Naive B cell (primary cell): ENCODE data around the gene TSPAN19. TPM values are rescaled to one million over a fixed set of nuclear protein-coding genes. Genes with fewer than 3 reads are reported as not detected.

ENCODE experiments used
- ATAC-seq, 2 donors: fragments of 150-1000 bp; cut with Tn5 transposase; 2 replicates each; pipeline ENCODE4 v1.10.0; 2021; ENCODE audit warnings: low read depth in 2 of 2, mild to moderate bottlenecking in 2 of 2, moderate library complexity in 2 of 2
- DNase-seq: peaks from one replicate; pipeline ENCODE4 v3.0.0; 2022
- H3K27ac Mint-ChIP-seq, 6 donors: one replicate each; pipeline ENCODE4 v1.8.0; 2020 to 2022; ENCODE audit warnings: mild to moderate bottlenecking in 6 of 6, mixed read lengths in 6 of 6, moderate library complexity in 5 of 6, inconsistent platforms in 2 of 6
- H3K27me3 Mint-ChIP-seq, 3 donors: one replicate each; pipeline ENCODE4 v1.8.0; 2021 to 2022; ENCODE audit warnings: mixed read lengths in 3 of 3, mild to moderate bottlenecking in 1 of 3
- H3K36me3 Mint-ChIP-seq, 2 donors: one replicate each; pipeline ENCODE4 v1.8.0; 2020 to 2022; ENCODE audit warnings: mixed read lengths in 2 of 2, inconsistent platforms in 1 of 2, mild to moderate bottlenecking in 1 of 2
- H3K4me1 Mint-ChIP-seq, 3 donors: one replicate each; pipeline ENCODE4 v1.8.0; 2020 to 2022; ENCODE audit warnings: mixed read lengths in 3 of 3, inconsistent platforms in 1 of 3, mild to moderate bottlenecking in 1 of 3, moderate library complexity in 1 of 3
- H3K4me3 Mint-ChIP-seq, 8 donors: one replicate each; pipeline ENCODE4 v1.8.0; 2020 to 2022; ENCODE audit warnings: mild to moderate bottlenecking in 8 of 8, mixed read lengths in 8 of 8, moderate library complexity in 8 of 8, inconsistent platforms in 2 of 8
- H3K9me3 Mint-ChIP-seq, 7 donors: one replicate each; pipeline ENCODE4 v1.8.0; 2020 to 2022; ENCODE audit warnings: mixed read lengths in 7 of 7, mild to moderate bottlenecking in 5 of 7, inconsistent platforms in 2 of 7, moderate library complexity in 1 of 7
- polyA plus RNA-seq, 6 donors: library from polyadenylated mRNA; unstranded; fragments of 300-500 nt; fragmentation: Illumina TruSeq; gene quantifications; one replicate each; pipeline ENCODE4 v1.2.3, GENCODE V29; 2021; ENCODE audit warnings: low read depth in 6 of 6

The TSPAN19 gene
- polyA plus RNA-seq: not detected

DNA sequence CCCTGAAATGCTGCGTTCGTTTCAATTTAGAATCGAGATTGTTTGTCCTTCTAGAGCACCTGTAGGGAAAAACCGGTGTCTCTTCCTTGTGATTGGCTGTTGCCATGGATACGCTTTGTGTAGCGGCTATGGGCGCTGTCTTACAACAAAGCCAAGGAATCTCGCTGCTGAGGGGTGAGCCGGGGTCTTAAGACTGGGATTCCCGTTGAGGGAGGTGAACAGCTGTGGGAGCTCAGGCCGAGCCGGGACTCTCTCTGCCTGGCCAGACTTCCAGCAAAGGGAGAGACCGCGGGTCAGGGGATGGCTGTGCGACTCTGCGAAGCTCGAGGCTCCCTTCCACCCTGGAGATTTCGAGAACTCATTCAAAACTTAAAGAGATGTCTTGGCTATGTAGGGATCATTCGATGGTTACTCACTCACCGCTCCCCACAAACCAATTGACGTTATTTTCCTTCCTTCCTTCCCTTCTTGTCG is at the start of gene TSPAN19, which contains the start of gene LRRIQ1:
Gene TSPAN19, minus strand, starts transcription at position 44 of the 474 bp plus-strand sequence. CDS start 6,331 bp downstream, outside the sequence.
Gene LRRIQ1, plus strand, starts transcription at position 118 of the 474 bp plus-strand sequence. CDS start 1,826 bp downstream, outside the sequence.
- Mint-ChIP-seq H3K4me1 (peaks cover 5 to 9% (median 6%) of the 10 kb centered on the region in 3 donors), H3K4me3 (peak within 1 kb of the TSS; percentile 33 to 89 (median 72)), H3K27ac (peak within 1 kb of the TSS in 2 of 6 donors; percentile 73 to 94), H3K36me3 (no peaks in the 10 kb centered on the region), H3K9me3 (no peaks in the 10 kb centered on the region), H3K27me3 (peaks cover 12 to 21% (median 16%) of the 10 kb centered on the region in 3 donors)
- peak; percentile 49 to 58 for ATAC-seq
- peak; percentile 3 for DNase-seq

GRCh38 chr12:85085066-85085465 is 49.0 kb upstream of the TSPAN19 start:
- H3K9me3 Mint-ChIP-seq: peaks cover 0 to 7% (median 2%) of the 10 kb centered on the region in 7 donors
- H3K4me1 Mint-ChIP-seq: no peaks in the 10 kb centered on the region
- DNase-seq (no peak), ATAC-seq (no peak)
- no peaks in the 10 kb centered on the region for H3K36me3 Mint-ChIP-seq
- H3K4me3 Mint-ChIP-seq: no peak overlapping the region
- peaks cover 0 to 5% (median 0%) of the 10 kb centered on the region in 3 donors for H3K27me3 Mint-ChIP-seq
- H3K27ac Mint-ChIP-seq: no peak overlapping the region

GRCh38 chr12:85076688-85077430 is 40.8 kb upstream of the TSPAN19 start:
- no peaks in the 10 kb centered on the region for H3K27me3 Mint-ChIP-seq
- no peaks in the 10 kb centered on the region for H3K9me3 Mint-ChIP-seq
- H3K27ac Mint-ChIP-seq: no peak overlapping the region
- no peaks in the 10 kb centered on the region for H3K4me1 Mint-ChIP-seq
- no peak overlapping the region for H3K4me3 Mint-ChIP-seq
- H3K36me3 Mint-ChIP-seq: no peaks in the 10 kb centered on the region
- ATAC-seq (peak in 1 of 2 donors; percentile 27), DNase-seq (no peak)

- no peaks in the 10 kb centered on the region for H3K36me3 Mint-ChIP-seq
- no peak overlapping the region for H3K27ac Mint-ChIP-seq
- no peak overlapping the region for H3K4me3 Mint-ChIP-seq
- no peak for ATAC-seq
- peaks cover 0 to 6% (median 0%) of the 10 kb centered on the region in 3 donors for H3K27me3 Mint-ChIP-seq
- DNase-seq: no peak
- peaks cover 0 to 6% (median 0%) of the 10 kb centered on the region in 7 donors for H3K9me3 Mint-ChIP-seq
- peaks cover 0 to 2% (median 2%) of the 10 kb centered on the region in 3 donors for H3K4me1 Mint-ChIP-seq
Measured at GRCh38 chr12:85072826-85073225, 36.7 kb upstream of the TSPAN19 start.

GRCh38 chr12:85065837-85066482 is 29.9 kb upstream of the TSPAN19 start:
- H3K36me3 Mint-ChIP-seq: no peaks in the 10 kb centered on the region
- H3K9me3 Mint-ChIP-seq: peaks cover 0 to 7% (median 2%) of the 10 kb centered on the region in 7 donors
- peaks cover 0 to 14% (median 5%) of the 10 kb centered on the region in 3 donors for H3K4me1 Mint-ChIP-seq
- ATAC-seq: no peak
- DNase-seq: no peak
- H3K27ac Mint-ChIP-seq: peak overlapping the region in 1 of 6 donors; percentile 23
- H3K27me3 Mint-ChIP-seq: peaks cover 0 to 8% (median 0%) of the 10 kb centered on the region in 3 donors
- no peak overlapping the region for H3K4me3 Mint-ChIP-seq

DNA sequence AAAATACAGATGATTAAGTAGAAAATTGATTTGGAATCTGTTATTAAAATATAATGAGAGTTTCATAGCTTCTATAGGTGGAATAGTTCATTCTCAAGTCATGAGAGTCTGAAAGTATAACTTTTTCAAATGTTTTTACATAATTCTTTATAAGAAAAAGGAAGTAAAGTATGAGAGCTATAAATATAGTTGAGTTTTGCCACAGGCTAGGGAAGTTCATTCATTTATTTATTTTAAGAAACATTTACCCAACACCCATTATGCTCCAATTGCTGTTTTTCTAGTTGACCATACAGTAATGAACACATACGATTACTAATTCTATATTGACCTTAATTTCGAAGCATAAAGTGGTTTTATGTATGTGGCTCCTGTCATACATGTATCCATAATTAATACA is 24.8 kb upstream of the TSPAN19 start:
- Mint-ChIP-seq H3K27ac (no peak overlapping the region), H3K36me3 (no peaks in the 10 kb centered on the region), H3K27me3 (no peaks in the 10 kb centered on the region), H3K4me1 (peaks cover 7 to 39% (median 13%) of the 10 kb centered on the region in 3 donors), H3K4me3 (peak overlapping the region in 2 of 8 donors; percentile 30 to 62), H3K9me3 (peaks cover 0 to 3% (median 0%) of the 10 kb centered on the region in 7 donors)
- ATAC-seq (no peak), DNase-seq (no peak)

DNA sequence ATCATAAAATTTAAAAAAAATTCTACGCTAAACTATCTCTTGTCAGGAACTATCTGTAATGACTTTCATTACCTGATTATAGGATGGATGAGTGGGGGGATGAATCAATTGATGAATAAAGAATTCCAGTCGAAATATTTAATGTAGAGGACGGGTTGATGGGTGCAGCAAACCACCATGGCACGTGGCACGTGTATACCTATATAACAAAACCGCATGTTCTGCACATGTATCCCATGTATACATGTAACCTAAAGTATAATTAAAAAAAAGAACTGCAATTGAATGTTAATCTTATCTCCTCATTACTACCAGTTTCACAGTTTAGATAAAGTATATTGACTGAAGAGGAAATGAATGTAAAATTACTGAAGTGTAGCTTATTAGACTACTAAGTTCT is 23.5 kb upstream of the TSPAN19 start:
- H3K9me3 Mint-ChIP-seq: peaks cover 0 to 3% (median 0%) of the 10 kb centered on the region in 7 donors
- no peak overlapping the region for H3K27ac Mint-ChIP-seq
- H3K36me3 Mint-ChIP-seq: no peaks in the 10 kb centered on the region
- DNase-seq (no peak), ATAC-seq (no peak)
- peaks cover 0 to 6% (median 0%) of the 10 kb centered on the region in 3 donors for H3K27me3 Mint-ChIP-seq
- peak overlapping the region in 3 of 8 donors; percentile 22 to 60 (median 51) for H3K4me3 Mint-ChIP-seq
- peaks cover 7 to 39% (median 13%) of the 10 kb centered on the region in 3 donors for H3K4me1 Mint-ChIP-seq

GRCh38 chr12:85058339-85058738 is 22.3 kb upstream of the TSPAN19 start:
- H3K27me3 Mint-ChIP-seq: peaks cover 0 to 6% (median 0%) of the 10 kb centered on the region in 3 donors
- ATAC-seq (peak in 1 of 2 donors; percentile 58), DNase-seq (no peak)
- peak overlapping the region in 2 of 8 donors; percentile 3 to 31 for H3K4me3 Mint-ChIP-seq
- peaks cover 0 to 3% (median 0%) of the 10 kb centered on the region in 7 donors for H3K9me3 Mint-ChIP-seq
- peaks cover 7 to 39% (median 13%) of the 10 kb centered on the region in 3 donors for H3K4me1 Mint-ChIP-seq
- H3K36me3 Mint-ChIP-seq: no peaks in the 10 kb centered on the region
- H3K27ac Mint-ChIP-seq: peak overlapping the region in 2 of 6 donors; percentile 38 to 76

DNA sequence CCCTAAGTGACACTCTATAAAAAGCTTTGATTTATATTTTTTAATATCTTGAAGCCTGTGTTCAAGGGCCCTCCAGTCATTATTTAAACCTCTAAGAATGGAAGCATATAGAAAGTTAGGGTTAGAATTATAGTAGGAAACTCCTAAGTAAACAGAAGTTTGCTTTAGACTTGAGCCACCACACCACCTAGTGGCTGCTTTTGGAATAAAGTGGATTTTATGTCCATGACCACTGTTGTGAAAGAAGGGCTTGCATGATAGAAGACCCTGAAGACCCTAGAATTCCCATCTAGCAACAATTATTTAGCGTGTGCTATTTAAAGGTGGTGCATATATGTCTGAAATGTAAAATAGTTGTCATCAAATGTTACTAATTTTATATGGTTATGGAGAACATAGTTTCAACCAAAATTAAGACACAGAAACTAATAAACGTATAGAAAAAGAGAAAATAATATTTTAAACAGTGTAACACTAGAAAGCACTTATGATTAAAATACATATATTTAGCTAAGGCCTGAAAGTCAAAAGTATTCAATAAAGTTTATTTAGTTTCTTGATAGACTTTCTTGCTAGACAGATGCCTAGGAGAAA is 21.4 kb upstream of the TSPAN19 start:
- Mint-ChIP-seq H3K4me3 (no peak overlapping the region), H3K27me3 (peaks cover 0 to 6% (median 0%) of the 10 kb centered on the region in 3 donors), H3K27ac (no peak overlapping the region), H3K4me1 (peaks cover 7 to 36% (median 13%) of the 10 kb centered on the region in 3 donors), H3K9me3 (no peaks in the 10 kb centered on the region), H3K36me3 (no peaks in the 10 kb centered on the region)
- ATAC-seq: peak in 1 of 2 donors; percentile 33
- DNase-seq: no peak

DNA sequence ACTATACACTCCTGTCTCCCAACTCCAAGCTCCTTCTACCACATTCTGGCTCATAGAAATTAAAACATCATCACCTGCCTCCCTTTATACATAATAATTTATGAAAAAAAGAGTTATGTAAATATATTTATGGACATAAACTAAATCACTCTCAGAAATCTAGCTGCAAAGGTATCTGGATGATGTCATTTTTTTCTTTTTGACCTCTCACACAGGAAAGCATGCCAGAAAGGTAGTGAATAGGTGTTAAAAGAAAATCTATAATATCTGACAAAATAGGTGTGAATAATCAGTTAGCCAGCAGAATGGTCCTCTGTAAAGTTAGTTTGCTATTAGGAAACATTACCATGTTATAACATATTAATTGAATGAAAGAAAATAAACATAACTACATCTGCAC is 7.8 kb upstream of the TSPAN19 start:
- H3K4me3 Mint-ChIP-seq: no peak overlapping the region
- no peak overlapping the region for H3K27ac Mint-ChIP-seq
- no peak for ATAC-seq

DNA sequence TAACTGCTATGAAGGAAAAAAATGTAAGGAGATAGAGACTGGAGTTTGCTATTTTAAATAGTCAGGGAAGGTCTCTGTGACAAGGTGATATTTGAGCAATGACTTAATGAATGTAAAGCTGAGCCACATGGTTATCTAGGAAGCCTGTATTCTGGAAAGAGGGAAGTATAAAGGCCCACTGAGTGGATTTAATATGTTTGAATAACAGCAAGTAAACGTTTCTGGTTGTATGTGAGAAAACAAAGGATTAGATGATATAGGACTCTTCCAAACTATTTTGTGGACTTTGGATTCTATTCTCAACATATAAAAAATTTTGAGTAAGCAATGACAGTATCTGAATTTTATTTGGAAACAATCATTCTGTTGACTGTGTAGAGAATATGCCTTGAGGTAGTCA is 5.3 kb upstream of the TSPAN19 start:
- Mint-ChIP-seq H3K4me1 (peaks cover 2 to 3% (median 2%) of the 10 kb centered on the region in 3 donors), H3K4me3 (no peak overlapping the region)

More for the DNA sequence above, 7.8 kb upstream of the TSPAN19 start:
- Mint-ChIP-seq H3K4me1 (no peaks in the 10 kb centered on the region), H3K36me3 (no peaks in the 10 kb centered on the region), H3K9me3 (peaks cover 0 to 2% (median 0%) of the 10 kb centered on the region in 7 donors), H3K27me3 (peaks cover 0 to 5% (median 3%) of the 10 kb centered on the region in 3 donors)
- no peak for DNase-seq

DNA sequence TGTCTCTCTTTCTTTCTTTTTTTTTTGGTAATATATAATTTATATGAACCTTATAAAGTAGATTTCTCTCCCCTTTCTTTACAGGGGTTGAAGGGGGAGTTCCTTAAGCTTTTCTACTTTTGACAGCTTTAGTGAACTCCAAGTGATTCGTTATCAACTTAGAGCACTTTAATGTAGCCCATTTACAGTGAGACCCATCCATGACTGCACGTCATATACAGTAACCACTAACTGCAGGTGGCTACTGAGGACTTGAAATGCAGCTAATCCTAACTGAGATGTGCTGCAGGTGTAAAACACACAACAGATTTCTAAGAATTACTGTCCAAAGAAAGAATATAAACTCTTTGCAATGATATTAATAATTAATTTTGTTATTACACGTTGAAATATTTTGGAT is 656 bp upstream of the TSPAN19 start:
- H3K9me3 Mint-ChIP-seq: no peaks in the 10 kb centered on the region
- peak overlapping the region in 2 of 6 donors; percentile 73 to 94 for H3K27ac Mint-ChIP-seq
- DNase-seq: no peak
- peaks cover 12 to 23% (median 15%) of the 10 kb centered on the region in 3 donors for H3K27me3 Mint-ChIP-seq
- peak; percentile 37 to 62 for ATAC-seq
- H3K4me1 Mint-ChIP-seq: peaks cover 5 to 9% (median 6%) of the 10 kb centered on the region in 3 donors
- no peaks in the 10 kb centered on the region for H3K36me3 Mint-ChIP-seq
- H3K4me3 Mint-ChIP-seq: peak overlapping the region in 5 of 8 donors; percentile 56 to 89 (median 81)

More for the DNA sequence above, 5.3 kb upstream of the TSPAN19 start:
- DNase-seq (no peak), ATAC-seq (no peak)
- peaks cover 0 to 8% (median 5%) of the 10 kb centered on the region in 3 donors for H3K27me3 Mint-ChIP-seq
- no peaks in the 10 kb centered on the region for H3K9me3 Mint-ChIP-seq
- H3K27ac Mint-ChIP-seq: no peak overlapping the region
- no peaks in the 10 kb centered on the region for H3K36me3 Mint-ChIP-seq

DNA sequence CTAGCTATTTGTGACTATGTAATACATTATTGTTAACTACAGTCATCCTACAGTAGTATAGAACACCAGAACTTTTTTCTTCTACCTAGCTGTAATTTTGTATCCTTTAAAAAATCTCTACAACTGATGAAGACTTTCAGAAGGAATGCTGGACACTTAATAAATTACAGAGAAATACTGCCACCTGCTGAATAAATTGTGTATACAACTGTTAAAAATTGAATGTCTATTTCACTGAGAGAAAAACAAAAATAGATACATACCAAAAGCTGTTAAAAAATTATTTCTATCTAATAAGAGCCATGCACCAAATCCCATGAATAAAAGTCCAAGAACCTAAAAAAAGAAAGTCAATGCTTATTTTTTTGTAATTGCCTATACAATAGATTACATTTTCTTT is 6.6 kb downstream of the TSPAN19 start:
- peaks cover 7 to 12% (median 12%) of the 10 kb centered on the region in 3 donors for H3K27me3 Mint-ChIP-seq
- no peak for DNase-seq

More for the DNA sequence above, 6.6 kb downstream of the TSPAN19 start:
- ATAC-seq: no peak
- no peaks in the 10 kb centered on the region for H3K4me1 Mint-ChIP-seq
- H3K27ac Mint-ChIP-seq: no peak overlapping the region
- no peak overlapping the region for H3K4me3 Mint-ChIP-seq
- no peaks in the 10 kb centered on the region for H3K36me3 Mint-ChIP-seq
- no peaks in the 10 kb centered on the region for H3K9me3 Mint-ChIP-seq
